IMR-90 (cell line): ENCODE measurements around the gene FMO5. TPM values are rescaled to one million over a fixed set of nuclear protein-coding genes. Genes with fewer than 3 reads are reported as not detected.

ENCODE experiments used
- ATAC-seq: fragments of 200-7000 bp; cut with Tn5 transposase; 2 replicates; pipeline ENCODE4 v1.9.1; 2020; ENCODE audit warnings: low read depth, mild to moderate bottlenecking, moderate library complexity
- BruUV-seq: library from RNA; stranded (reverse); fragments of 400-500 nt; replicated peaks from 2 replicates; lab custom pipeline; 2021; lab: Mats Ljungman, UMichigan
- CTCF ChIA-PET: fragments of 300-600 bp; formaldehyde crosslinking; extraction: SDS; loops from one replicate; lab custom pipeline; 2021; ENCODE audit warnings: antibody characterized with exemption; lab: Yijun Ruan, JAX
- POLR2A ChIA-PET: fragments of 300-600 bp; sonication (Branson Sonifier 250); formaldehyde crosslinking; loops from one replicate; lab custom pipeline; 2022; ENCODE audit warnings: antibody characterized with exemption; ENCODE audit not compliant: unreplicated experiment; lab: Charles Lee
- DNase-seq: peaks from one replicate; pipeline ENCODE4 v3.0.0; 2013
- H2AFZ ChIP-seq: replicated peaks from 2 replicates; pipeline ENCODE3; 2013; ENCODE audit warnings: low read length, mild to moderate bottlenecking; ENCODE audit not compliant: poor library complexity
- H2AK5ac ChIP-seq: 2 replicates; pipeline ENCODE4 v1.6.1; 2013; ENCODE audit warnings: low read depth, low read length, inconsistent platforms
- H2AK9ac ChIP-seq: replicated peaks from 2 replicates; pipeline ENCODE3; 2013; ENCODE audit warnings: mild to moderate bottlenecking, low read depth, low read length, moderate library complexity; ENCODE audit not compliant: poor library complexity
- H2BK120ac ChIP-seq: 2 replicates; pipeline ENCODE4 v1.6.1; 2013; ENCODE audit warnings: low read depth, low read length, inconsistent platforms
- H2BK15ac ChIP-seq: 3 replicates; pipeline ENCODE4 v1.6.1; 2013; ENCODE audit warnings: low read depth, low read length, inconsistent platforms
- H2BK20ac ChIP-seq: 2 replicates; pipeline ENCODE4 v1.6.1; 2013; ENCODE audit warnings: low read depth, mild to moderate bottlenecking, inconsistent platforms, low read length, moderate library complexity
- H2BK5ac ChIP-seq: 2 replicates; pipeline ENCODE4 v1.6.1; 2013; ENCODE audit warnings: mild to moderate bottlenecking, low read depth, low read length, inconsistent platforms; ENCODE audit not compliant: poor library complexity, severe bottlenecking
- H3K14ac ChIP-seq: replicated peaks from 2 replicates; pipeline ENCODE4 v1.6.1; 2013; ENCODE audit warnings: low read depth, low read length, inconsistent platforms
- H3K18ac ChIP-seq: 2 replicates; pipeline ENCODE4 v1.6.1; 2013; ENCODE audit warnings: low read depth, low read length, control low read depth
- H3K23ac ChIP-seq: 2 replicates; pipeline ENCODE4 v1.6.1; 2013; ENCODE audit warnings: low read depth, low read length, inconsistent platforms
- H3K27ac ChIP-seq: 2 replicates; pipeline ENCODE4 v1.5.1; 2013; ENCODE audit warnings: mild to moderate bottlenecking, control low read depth, low read length; ENCODE audit not compliant: insufficient read depth
- H3K27me3 ChIP-seq: 2 replicates; pipeline ENCODE4 v1.6.1; 2013; ENCODE audit warnings: low read length; ENCODE audit not compliant: control insufficient read depth, insufficient read depth
- H3K36me3 ChIP-seq: 2 replicates; pipeline ENCODE4 v1.6.1; 2013; ENCODE audit warnings: low read length, mixed read lengths; ENCODE audit not compliant: control insufficient read depth, insufficient read depth
- H3K4ac ChIP-seq: 2 replicates; pipeline ENCODE4 v1.6.1; 2013; ENCODE audit warnings: low read depth, low read length, inconsistent platforms
- H3K4me1 ChIP-seq: 2 replicates; pipeline ENCODE4 v1.6.1; 2013; ENCODE audit warnings: low read length, mixed read lengths; ENCODE audit not compliant: control insufficient read depth, insufficient read depth
- H3K4me2 ChIP-seq: 2 replicates; pipeline ENCODE4 v1.6.1; 2013; ENCODE audit warnings: low read depth, mild to moderate bottlenecking, control low read depth, low read length, moderate library complexity
- H3K4me3 ChIP-seq: 2 replicates; pipeline ENCODE4 v1.5.1; 2013; ENCODE audit warnings: low read depth, mild to moderate bottlenecking, control low read depth, low read length, moderate library complexity; ENCODE audit not compliant: insufficient read depth
- H3K56ac ChIP-seq: 2 replicates; pipeline ENCODE4 v1.6.1; 2013; ENCODE audit warnings: low read length, inconsistent platforms; ENCODE audit not compliant: insufficient read depth; ENCODE audit errors: extremely low read depth
- H3K79me1 ChIP-seq, 2 experiments: 2 replicates each; pipeline ENCODE4 v1.6.1; 2013; ENCODE audit warnings: low read length in 2 of 2, inconsistent platforms in 1 of 2, low read depth in 1 of 2
- H3K9ac ChIP-seq: 2 replicates; pipeline ENCODE4 v1.6.1; 2013; ENCODE audit warnings: low read depth, low read length, control low read depth
- H3K9me1 ChIP-seq: 2 replicates; pipeline ENCODE4 v1.6.1; 2013; ENCODE audit warnings: low read length, inconsistent platforms; ENCODE audit not compliant: insufficient read depth
- H3K9me3 ChIP-seq: 2 replicates; pipeline ENCODE4 v1.6.1; 2013; ENCODE audit warnings: low read length; ENCODE audit not compliant: control insufficient read depth, insufficient read depth
- H4K20me1 ChIP-seq: 2 replicates; pipeline ENCODE4 v1.6.1; 2013; ENCODE audit warnings: low read length, inconsistent platforms; ENCODE audit not compliant: insufficient read depth
- H4K5ac ChIP-seq: 2 replicates; pipeline ENCODE4 v1.6.1; 2013; ENCODE audit warnings: mild to moderate bottlenecking, low read depth, low read length, control low read depth
- H4K8ac ChIP-seq, 2 experiments: 2 replicates each; pipeline ENCODE4 v1.6.1; 2013; ENCODE audit warnings: low read depth in 2 of 2, low read length in 2 of 2, control low read depth in 1 of 2, inconsistent platforms in 1 of 2
- H4K91ac ChIP-seq: 2 replicates; pipeline ENCODE4 v1.6.1; 2013; ENCODE audit warnings: low read depth, low read length, inconsistent platforms; ENCODE audit not compliant: insufficient read depth
- BHLHE40 ChIP-seq: fragments of 150-350 bp; IDR thresholded peaks from 2 replicates; pipeline ENCODE4 v1.6.1; 2016; ENCODE audit warnings: mild to moderate bottlenecking, low read depth, low read length
- CHD1 ChIP-seq: IDR thresholded peaks from 2 replicates; pipeline ENCODE4 v1.6.1; 2012; ENCODE audit warnings: low read depth, low read length, improper control_type of control experiment
- CTCF ChIP-seq: conservative IDR thresholded peaks from 2 replicates; pipeline ENCODE4 v1.5.1; 2012; ENCODE audit warnings: mild to moderate bottlenecking, low read depth, low read length, improper control_type of control experiment
- ELK1 ChIP-seq: fragments of 150-350 bp; IDR thresholded peaks from 2 replicates; pipeline ENCODE4 v1.6.1; 2016; ENCODE audit warnings: low read depth, mild to moderate bottlenecking, low read length, moderate library complexity, borderline replicate concordance
- FOS ChIP-seq: fragments of 150-350 bp; IDR thresholded peaks from 2 replicates; pipeline ENCODE4 v1.6.1; 2016; ENCODE audit warnings: low read depth, low read length
- MAFK ChIP-seq: IDR thresholded peaks from 2 replicates; pipeline ENCODE4 v1.6.1; 2012; ENCODE audit warnings: low read depth, low read length, improper control_type of control experiment
- MAZ ChIP-seq: IDR thresholded peaks from 2 replicates; pipeline ENCODE4 v1.6.1; 2012; ENCODE audit warnings: low read depth, mild to moderate bottlenecking, low read length, improper control_type of control experiment, moderate library complexity, borderline replicate concordance
- MXI1 ChIP-seq: IDR thresholded peaks from 2 replicates; pipeline ENCODE4 v1.6.1; 2012; ENCODE audit warnings: low read depth, mild to moderate bottlenecking, low read length, moderate library complexity, borderline replicate concordance
- POLR2A ChIP-seq: IDR thresholded peaks from 2 replicates; pipeline ENCODE4 v1.6.1; 2012; ENCODE audit warnings: mild to moderate bottlenecking, low read depth, low read length
- RCOR1 ChIP-seq: IDR thresholded peaks from 2 replicates; pipeline ENCODE4 v1.6.1; 2012; ENCODE audit warnings: mild to moderate bottlenecking, low read length, improper control_type of control experiment; ENCODE audit not compliant: insufficient replicate concordance
- RFX5 ChIP-seq: IDR thresholded peaks from 2 replicates; pipeline ENCODE4 v1.8.0; 2012; ENCODE audit warnings: low read depth, mild to moderate bottlenecking, low read length, moderate library complexity
- SMC3 ChIP-seq: fragments of 150-350 bp; IDR thresholded peaks from 2 replicates; pipeline ENCODE4 v1.6.1; 2016; ENCODE audit warnings: low read depth, mild to moderate bottlenecking, antibody characterized with exemption, low read length, moderate library complexity
- USF2 ChIP-seq: fragments of 150-350 bp; IDR thresholded peaks from 2 replicates; pipeline ENCODE4 v1.6.1; 2017; ENCODE audit warnings: mild to moderate bottlenecking, antibody characterized with exemption, low read length, low read depth
- whole genome bisulfite sequencing, 2 experiments: methylation state at CpG; one replicate each; pipeline versions ENCODE4 v1.1.5 to v1.1.7; 2013; ENCODE audit warnings: missing lambda C conversion rate in 2 of 2; ENCODE audit not compliant: insufficient read length in 1 of 2; ENCODE audit errors: extremely low coverage in 2 of 2; 5-methylcytosine and 5-hydroxymethylcytosine counted together
- dilution Hi-C: fragments of 300-500 bp; cut with HindIII; formaldehyde crosslinking; loops from one replicate; pipeline ENCODE4 v1.14.3; 2018; ENCODE audit warnings: low sequenced_read_pairs; ENCODE audit not compliant: unreplicated experiment
- in situ Hi-C: fragments of 300-500 bp; cut with MboI; formaldehyde crosslinking; loops from 3 replicates; pipeline ENCODE4 v1.14.3; 2019; ENCODE audit warnings: low sequenced_read_pairs, inconsistent platforms, mixed read lengths
- intact Hi-C: fragments of 100-400 bp; cut with micrococcal nuclease; formaldehyde crosslinking; loops from 2 replicates; pipeline ENCODE4 v1.10.0; 2022
- polyA plus RNA-seq, 3 experiments: library from polyadenylated mRNA; depleted of rRNA; stranded (reverse); fragments of >200 nt; gene quantifications; 2 replicates each; pipeline ENCODE4 v1.2.3, GENCODE V29; 2012; ENCODE audit warnings: low replicate concordance in 1 of 3
- total RNA-seq: library from RNA; depleted of rRNA; stranded (reverse); fragments of >200 nt; gene quantifications from 2 replicates; pipeline ENCODE4 v1.2.3, GENCODE V29; 2012

Gene FMO5
- total and polyA plus RNA-seq, 2 of the 4 experiments (the other 2 are of a cell fraction), result 0.36 to 0.51 TPM

- peaks cover 3 to 27% of the 10 kb centered on the region in 2 experiments; a peak in 3 of 4 replicates for H3K79me1 ChIP-seq
- H3K27ac ChIP-seq, result peak within 1 kb of the TSS; percentile 70
- no peaks in the 10 kb centered on the region for H3K9me3 ChIP-seq
- peak within 1 kb of the TSS; percentile 80 for H3K9ac ChIP-seq
- peak within 1 kb of the TSS; percentile 0 for H2BK120ac ChIP-seq
- peak within 1 kb of the TSS; percentile 70 for H3K4me3 ChIP-seq
- H2AFZ ChIP-seq, result peak within 1 kb of the TSS; percentile 99
- peak; percentile 94 for ATAC-seq
- POLR2A ChIA-PET, result no interaction called here
- dilution Hi-C loops (no loop called here), intact Hi-C loops (loop anchor here (1.0 to 2.0 kb wide), 3 partner anchors 50 to 158 kb away; partner anchors contain the start of gene PRKAB2), in situ Hi-C loops (no loop called here)
- WGBS, 2 experiments, result 1% methylated on average over 11 of the region's 82 CpGs; no CpG with 5 or more reads in 1 of the 2 experiments
- peaks cover 30% of the 10 kb centered on the region for H4K20me1 ChIP-seq
- peak; percentile 95 for DNase-seq
- no peaks in the 10 kb centered on the region for H3K36me3 ChIP-seq
- BruUV-seq, result no TSS peak
- H3K27me3 ChIP-seq, result no peaks in the 10 kb centered on the region
- H3K4me2 ChIP-seq, result peak within 1 kb of the TSS; percentile 94
- peak within 1 kb of the TSS; percentile 2 to 65; a peak in 3 of 4 replicates for H4K8ac ChIP-seq
- no peak within 1 kb of the TSS for H2BK20ac ChIP-seq
- peak within 1 kb of the TSS; percentile 22; the same call in 1 of the 2 replicates for H4K91ac ChIP-seq
- H3K14ac ChIP-seq, result peak within 1 kb of the TSS; percentile 64; the same call in 1 of the 2 replicates
- H2AK9ac ChIP-seq, result peak within 1 kb of the TSS; percentile 65
- CTCF ChIA-PET, result interaction anchor here (0.6 to 1.5 kb wide), 12 partner anchors 10 to 249 kb away, joined by 3 to 5 read pairs (median 3); partner anchors contain the start of gene FMO5
- peak within 1 kb of the TSS; percentile 78 for H2BK5ac ChIP-seq
- peaks cover 7% of the 10 kb centered on the region for H3K4me1 ChIP-seq
- H3K18ac ChIP-seq, result peak within 1 kb of the TSS; percentile 72
- peak within 1 kb of the TSS; percentile 55 for H3K23ac ChIP-seq
- H3K9me1 ChIP-seq, result peaks cover 9% of the 10 kb centered on the region
- H3K56ac ChIP-seq, result peak within 1 kb of the TSS; percentile 70
- peak within 1 kb of the TSS; percentile 83 for H4K5ac ChIP-seq
- H2BK15ac ChIP-seq, result no peak within 1 kb of the TSS
- peak within 1 kb of the TSS; percentile 11; the same call in 1 of the 2 replicates for H2AK5ac ChIP-seq
- peak within 1 kb of the TSS; percentile 58 for H3K4ac ChIP-seq
- 0 out of 2 replicates have a peak, but pooled peaks have one; percentile 23 for TF ChIP-seq BHLHE40
- no peak for TF ChIP-seq MAFK
- TF ChIP-seq CHD1, result no peak
- TF ChIP-seq CTCF, result peak; percentile 98
- peak; percentile 96 for TF ChIP-seq MAZ
- no peak; the same call in 1 of the 2 replicates for TF ChIP-seq FOS
- TF ChIP-seq ELK1, result no peak
- peak; percentile 73; the same call in 1 of the 2 replicates for TF ChIP-seq MXI1
- no peak for TF ChIP-seq USF2
- peak; percentile 78 for TF ChIP-seq SMC3
- TF ChIP-seq RCOR1, result peak; percentile 76
- peak; percentile 76 for TF ChIP-seq POLR2A
- TF ChIP-seq RFX5, result no peak
Observed at GRCh38 chr1:147242449-147243227, 17.5 kb upstream of the FMO5 start, which contains the start of gene CHD1L. TSS of gene CHD1L (plus strand) at chr1:147242684. CDS start at chr1:147242704, 20 bp downstream.
